Measurements from ENCODE around the gene PHLDB1. TPM values are rescaled to one million over a fixed set of nuclear protein-coding genes. Genes with fewer than 3 reads are reported as not detected.

PHLDB1 gene
- total RNA-seq, 1 experiment from 2014 or later, result 36.2 TPM

GRCh38 chr11:118652681-118653181 is 45.3 kb downstream of the PHLDB1 start:
- no peaks in the 10 kb centered on the region for H3K9me3 ChIP-seq (ENCODE audit: control insufficient read depth in 1 of 2, insufficient read depth in 1 of 2, low read depth in 1 of 2, low read length in 2 of 2)
- 0 out of 4 replicates have a peak, but pooled peaks cover 0 to under 1% of the 10 kb centered on the region in 2 experiments for H3K4me1 ChIP-seq (ENCODE audit: control insufficient read depth in 1 of 2, insufficient read depth in 2 of 2, low read length in 2 of 2)
- H4K20me1 ChIP-seq (ENCODE audit: insufficient read depth), result no peaks in the 10 kb centered on the region
- DNase-seq (ENCODE audit: low read depth, low spot score) (no peak), ATAC-seq (no peak)
- POLR2A ChIA-PET, result no interaction called here
- RAD21 ChIA-PET (ENCODE audit: low non-redundant PET in 1 of 2, low total read pairs in 2 of 2, uncharacterized antibody in 2 of 2, unreplicated experiment in 2 of 2), result no interaction called here
- H3K27me3 ChIP-seq (ENCODE audit: insufficient read depth, low read length), result no peaks in the 10 kb centered on the region
- peaks cover 13 to 18% of the 10 kb centered on the region in 2 experiments; a peak in 3 of 4 replicates for H3K36me3 ChIP-seq (ENCODE audit: control insufficient read depth in 1 of 2, insufficient read depth in 2 of 2, low read length in 2 of 2)
- H3K9ac ChIP-seq (ENCODE audit: low read length), result no peak overlapping the region
- CTCF ChIA-PET, result no interaction called here
- H2AFZ ChIP-seq (ENCODE audit: low read depth, low read length, poor library complexity, severe bottlenecking), result no peak overlapping the region
- H3K27ac ChIP-seq (ENCODE audit: low read depth, low read length), result no peak overlapping the region
- intact Hi-C loops (cut with micrococcal nuclease), result no loop called here
- no peak overlapping the region for H3K4me3 ChIP-seq (replicated peaks in 1 of 2; ENCODE audit: low read depth in 1 of 2, low read length in 2 of 2)
- no peak overlapping the region for H3K4me2 ChIP-seq (ENCODE audit: low read length)
- TF ChIP-seq MAX (IDR thresholded peaks at IDR 0.05) (no peak), CEBPB (IDR thresholded peaks at IDR 0.05; ENCODE audit: low read depth) (no peak), FOSL1 (IDR thresholded peaks at IDR 0.05; ENCODE audit: low read depth) (no peak), ZBTB33 (IDR thresholded peaks at IDR 0.05; ENCODE audit: extremely low read depth, insufficient replicate concordance, low read length) (no peak), RAD21 (IDR thresholded peaks at IDR 0.05; ENCODE audit: low read depth) (no peak), SIN3A (IDR thresholded peaks at IDR 0.05; ENCODE audit: low read depth) (no peak), ATF3 (IDR thresholded peaks at IDR 0.05) (no peak), CBX3 (IDR thresholded peaks at IDR 0.05; ENCODE audit: low read depth) (no peak), ZFX (IDR thresholded peaks at IDR 0.05) (no peak)
- no TSS peak for BruUV-seq (replicated peaks)
- no peaks in the 10 kb centered on the region for H3K9me2 ChIP-seq (ENCODE audit: insufficient read depth)
- H3K79me2 ChIP-seq (ENCODE audit: insufficient read depth, low read length), result no peaks in the 10 kb centered on the region

All from HCT116 (cell line).